Measurements from ENCODE around the gene SPTBN1. TPM values are rescaled to one million over a fixed set of nuclear protein-coding genes. Genes with fewer than 3 reads are reported as not detected.
A peak's percentile ranks its signal among the peaks of the same experiment; 100 is the strongest.

The SPTBN1 gene
- 10 to 100 TPM; 87.0 to 88.3 TPM for total RNA-seq

DNA sequence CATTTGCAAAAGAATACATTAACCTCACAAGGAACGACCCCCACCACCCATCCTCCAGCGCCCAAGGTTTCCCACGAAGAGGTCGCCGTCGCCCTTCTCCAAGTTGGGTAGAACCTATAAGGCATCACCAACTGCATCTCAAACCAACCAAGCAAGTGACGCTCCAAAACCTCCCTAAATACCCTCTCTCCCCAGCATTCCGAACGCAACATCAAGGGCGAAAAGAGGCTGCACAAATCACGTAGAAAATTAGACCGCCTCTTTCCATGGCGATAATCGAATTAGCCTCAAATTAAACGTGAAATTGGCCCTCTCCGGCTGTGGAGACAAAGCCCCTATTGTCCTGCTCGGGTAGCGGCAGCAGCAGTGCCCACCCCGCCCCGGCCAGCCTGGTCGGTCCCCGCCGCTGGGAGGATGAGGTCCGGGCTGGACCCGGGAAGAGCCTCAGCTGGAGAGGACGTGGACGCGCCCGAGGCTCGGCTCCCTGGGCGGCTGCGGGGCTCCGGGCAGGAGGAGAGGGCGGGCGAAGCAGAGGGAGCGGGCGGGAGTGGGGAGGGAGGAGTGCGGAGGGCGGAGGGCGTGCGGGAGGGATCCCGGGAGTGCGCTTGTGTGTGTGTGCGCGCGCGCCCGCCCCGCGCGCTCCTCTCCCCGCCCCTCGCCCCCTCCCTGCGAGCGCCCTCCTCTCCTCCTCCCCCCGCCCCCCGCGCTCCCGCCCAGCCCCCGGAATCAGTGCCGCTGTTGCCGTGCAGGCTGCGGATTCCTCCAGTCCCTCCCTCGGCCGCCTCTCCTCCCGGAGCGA, at the start of gene SPTBN1:
Gene SPTBN1 (plus strand): TSS at position 765 of the 799 bp plus-strand sequence. CDS start 70,092 bp downstream, outside the sequence.
- Mint-ChIP-seq H3K27ac (no peak within 1 kb of the TSS), H3K9me3 (no peaks in the 10 kb centered on the region), H3K4me1 (peaks cover 11% of the 10 kb centered on the region), H3K27me3 (peaks cover 54% of the 10 kb centered on the region), H3K36me3 (no peaks in the 10 kb centered on the region), H3K4me3 (peak within 1 kb of the TSS; percentile 76)
- DNase-seq = peak; percentile 28

GRCh38 chr2:54407693-54408092, 48.4 kb upstream of the SPTBN1 start:
- H3K4me1 Mint-ChIP-seq = peaks cover 2% of the 10 kb centered on the region
- H3K27me3 Mint-ChIP-seq = peaks cover 4% of the 10 kb centered on the region
- H3K36me3 Mint-ChIP-seq = no peaks in the 10 kb centered on the region
- no peak for DNase-seq
- no peak overlapping the region for H3K27ac Mint-ChIP-seq
- no peaks in the 10 kb centered on the region for H3K9me3 Mint-ChIP-seq
- no peak overlapping the region for H3K4me3 Mint-ChIP-seq

- Mint-ChIP-seq H3K4me1 (peaks cover 2% of the 10 kb centered on the region), H3K27me3 (peaks cover 4% of the 10 kb centered on the region), H3K27ac (no peak overlapping the region), H3K36me3 (no peaks in the 10 kb centered on the region), H3K9me3 (no peaks in the 10 kb centered on the region), H3K4me3 (no peak overlapping the region)
- no peak for DNase-seq
These were observed 47.8 kb upstream of the SPTBN1 start for GRCh38 chr2:54408288-54408687.

DNA sequence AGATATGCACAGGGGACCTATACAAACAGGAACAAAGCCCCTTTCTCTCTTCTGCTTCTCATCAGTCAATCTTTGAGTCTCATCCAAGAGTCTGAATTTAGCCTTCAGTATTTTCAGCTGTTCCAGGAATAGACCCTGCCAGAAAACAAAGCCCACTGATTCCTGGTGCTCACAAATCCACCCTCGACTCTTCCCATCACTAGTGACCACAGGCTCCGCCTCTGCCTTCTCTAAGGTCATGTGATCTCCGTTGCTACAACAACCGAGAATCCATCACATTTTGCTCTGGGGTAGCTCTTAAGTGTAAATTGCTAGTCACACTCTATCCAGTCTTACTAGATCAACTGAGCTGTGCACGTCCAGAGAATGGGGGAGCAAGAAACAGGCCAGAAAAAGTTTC, 46.4 kb upstream of the SPTBN1 start:
- H3K9me3 Mint-ChIP-seq = no peaks in the 10 kb centered on the region
- H3K4me3 Mint-ChIP-seq = no peak overlapping the region
- peaks cover 4% of the 10 kb centered on the region for H3K27me3 Mint-ChIP-seq
- no peaks in the 10 kb centered on the region for H3K4me1 Mint-ChIP-seq
- no peaks in the 10 kb centered on the region for H3K36me3 Mint-ChIP-seq
- no peak overlapping the region for H3K27ac Mint-ChIP-seq
- no peak for DNase-seq

DNA sequence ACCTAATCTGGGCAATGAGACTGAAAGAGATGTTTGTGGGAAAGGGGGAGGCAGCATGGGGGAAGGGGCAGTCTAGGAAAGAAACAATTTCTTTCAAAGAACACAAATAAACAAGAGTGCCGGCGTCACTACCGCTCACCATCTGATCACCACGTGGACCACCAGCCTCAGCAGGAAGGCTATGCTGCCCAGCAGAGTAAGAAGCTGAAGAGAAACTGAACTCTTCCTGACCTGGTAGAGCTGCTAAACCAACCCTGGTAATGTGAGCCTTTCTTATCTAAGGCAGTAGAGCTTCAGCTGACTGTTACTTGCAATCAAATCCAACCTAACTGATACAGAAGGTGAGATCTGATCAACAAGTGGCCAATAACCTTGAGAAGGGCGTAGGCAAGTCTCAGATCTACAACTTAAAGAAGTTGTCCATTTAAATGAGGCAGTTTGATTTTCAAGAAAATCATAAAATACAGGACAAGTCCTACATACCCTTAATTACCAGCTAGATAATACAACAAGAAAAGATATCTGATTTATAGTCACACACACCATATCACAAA, 44.2 kb upstream of the SPTBN1 start:
- Mint-ChIP-seq H3K36me3 (no peaks in the 10 kb centered on the region), H3K27ac (no peak overlapping the region), H3K4me3 (no peak overlapping the region), H3K4me1 (no peaks in the 10 kb centered on the region), H3K27me3 (peaks cover 12% of the 10 kb centered on the region), H3K9me3 (no peaks in the 10 kb centered on the region)
- DNase-seq = no peak

DNA sequence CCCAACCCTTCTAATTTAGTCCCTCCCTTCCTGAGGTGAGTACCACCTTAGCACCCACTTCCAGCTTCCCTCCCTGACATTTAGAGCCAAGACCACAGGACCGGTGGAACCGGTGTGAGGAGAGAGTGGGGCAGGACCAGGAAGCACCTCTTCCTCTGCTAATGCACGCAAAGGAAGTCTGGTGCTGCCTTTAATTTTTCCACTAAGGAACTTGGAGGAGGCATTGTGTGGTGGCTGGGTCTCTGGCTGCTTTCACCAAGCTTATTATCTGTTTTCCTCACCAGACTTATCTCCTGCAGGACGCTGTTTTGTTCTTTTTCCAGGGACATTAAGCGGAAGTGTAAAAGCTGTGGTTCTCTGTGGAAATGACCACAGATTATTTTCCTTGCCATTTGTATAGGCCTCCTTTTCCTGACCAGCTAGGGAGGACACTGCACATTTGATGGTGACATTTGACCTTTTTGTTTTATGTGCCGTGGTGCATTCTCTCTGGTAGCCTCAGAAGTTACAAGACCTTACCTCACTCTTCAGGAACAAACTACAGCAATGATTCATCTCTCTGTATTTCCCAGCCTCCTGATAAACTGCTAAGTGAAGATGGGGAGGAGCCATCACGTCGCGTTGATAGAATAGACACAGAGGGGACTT, 39.8 kb upstream of the SPTBN1 start:
- H3K27ac Mint-ChIP-seq = no peak overlapping the region
- H3K36me3 Mint-ChIP-seq = no peaks in the 10 kb centered on the region
- no peaks in the 10 kb centered on the region for H3K4me1 Mint-ChIP-seq
- H3K27me3 Mint-ChIP-seq = peaks cover 8% of the 10 kb centered on the region
- no peak for DNase-seq
- no peak overlapping the region for H3K4me3 Mint-ChIP-seq
- H3K9me3 Mint-ChIP-seq = no peaks in the 10 kb centered on the region

DNA sequence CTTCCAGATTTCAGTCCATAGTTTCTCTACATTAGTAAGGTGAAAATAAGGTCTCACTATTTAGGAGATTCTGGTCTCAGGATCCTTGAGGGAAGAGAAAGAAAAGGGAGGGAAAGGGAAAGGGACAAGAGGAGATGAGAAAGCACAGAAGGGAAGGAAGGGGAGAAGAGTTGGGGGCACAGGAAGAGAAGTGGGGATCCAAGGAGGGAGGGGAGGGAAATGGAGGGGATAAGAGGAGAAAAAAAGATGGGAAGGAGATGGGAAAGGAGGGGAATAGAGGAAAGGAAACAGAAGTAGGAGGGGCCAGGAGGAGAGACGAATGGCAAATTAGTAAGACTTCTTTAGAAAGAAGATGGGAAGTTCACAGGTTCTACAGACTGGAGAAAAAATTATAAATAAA, 39.2 kb upstream of the SPTBN1 start:
- peaks cover 8% of the 10 kb centered on the region for H3K27me3 Mint-ChIP-seq
- no peak overlapping the region for H3K27ac Mint-ChIP-seq
- peaks cover 4% of the 10 kb centered on the region for H3K4me1 Mint-ChIP-seq

DNA sequence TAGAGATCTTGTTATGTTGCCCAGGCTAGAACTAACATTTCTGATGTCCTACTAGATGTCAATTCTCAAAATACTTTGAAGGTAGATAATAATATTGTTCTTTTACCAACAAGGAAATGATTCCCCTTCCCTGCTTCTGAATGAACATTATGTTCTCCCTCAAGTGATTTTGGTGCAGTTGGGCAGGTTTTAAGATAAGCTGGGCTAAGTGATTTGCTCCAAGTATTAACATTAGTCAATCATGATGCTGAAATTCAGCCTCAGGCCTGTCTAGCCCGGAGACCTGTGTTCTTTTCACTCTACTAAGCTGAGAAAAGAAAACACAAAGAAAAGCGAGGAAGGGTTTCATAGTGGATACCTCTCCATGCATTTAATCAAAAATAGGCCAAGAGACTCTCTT, 38.5 kb upstream of the SPTBN1 start:
- peaks cover 4% of the 10 kb centered on the region for H3K36me3 Mint-ChIP-seq
- H3K4me1 Mint-ChIP-seq = peaks cover 9% of the 10 kb centered on the region
- H3K9me3 Mint-ChIP-seq = peaks cover 7% of the 10 kb centered on the region
- H3K27ac Mint-ChIP-seq = no peak overlapping the region
- no peak for DNase-seq
- H3K27me3 Mint-ChIP-seq = peaks cover 8% of the 10 kb centered on the region
- no peak overlapping the region for H3K4me3 Mint-ChIP-seq

More for the DNA sequence above, 39.2 kb upstream of the SPTBN1 start:
- H3K9me3 Mint-ChIP-seq = peaks cover under 1% of the 10 kb centered on the region
- H3K4me3 Mint-ChIP-seq = no peak overlapping the region
- H3K36me3 Mint-ChIP-seq = no peaks in the 10 kb centered on the region
- DNase-seq = no peak

GRCh38 chr2:54419388-54419787, 36.7 kb upstream of the SPTBN1 start:
- H3K9me3 Mint-ChIP-seq = peaks cover 11% of the 10 kb centered on the region
- H3K4me1 Mint-ChIP-seq = peaks cover 14% of the 10 kb centered on the region
- peaks cover 8% of the 10 kb centered on the region for H3K27me3 Mint-ChIP-seq
- peaks cover 5% of the 10 kb centered on the region for H3K36me3 Mint-ChIP-seq
- no peak overlapping the region for H3K4me3 Mint-ChIP-seq
- H3K27ac Mint-ChIP-seq = no peak overlapping the region
- no peak for DNase-seq

- Mint-ChIP-seq H3K9me3 (peaks cover 11% of the 10 kb centered on the region), H3K27me3 (peaks cover 6% of the 10 kb centered on the region), H3K4me3 (no peak overlapping the region), H3K36me3 (peaks cover 5% of the 10 kb centered on the region), H3K4me1 (peaks cover 14% of the 10 kb centered on the region), H3K27ac (no peak overlapping the region)
- no peak for DNase-seq
These were observed 36.1 kb upstream of the SPTBN1 start for GRCh38 chr2:54419855-54420523.

GRCh38 chr2:54420524-54421172, 35.5 kb upstream of the SPTBN1 start:
- DNase-seq = no peak
- Mint-ChIP-seq H3K4me1 (peaks cover 14% of the 10 kb centered on the region), H3K4me3 (no peak overlapping the region), H3K27ac (no peak overlapping the region), H3K27me3 (peaks cover 3% of the 10 kb centered on the region), H3K9me3 (peaks cover 11% of the 10 kb centered on the region), H3K36me3 (peaks cover 5% of the 10 kb centered on the region)

DNA sequence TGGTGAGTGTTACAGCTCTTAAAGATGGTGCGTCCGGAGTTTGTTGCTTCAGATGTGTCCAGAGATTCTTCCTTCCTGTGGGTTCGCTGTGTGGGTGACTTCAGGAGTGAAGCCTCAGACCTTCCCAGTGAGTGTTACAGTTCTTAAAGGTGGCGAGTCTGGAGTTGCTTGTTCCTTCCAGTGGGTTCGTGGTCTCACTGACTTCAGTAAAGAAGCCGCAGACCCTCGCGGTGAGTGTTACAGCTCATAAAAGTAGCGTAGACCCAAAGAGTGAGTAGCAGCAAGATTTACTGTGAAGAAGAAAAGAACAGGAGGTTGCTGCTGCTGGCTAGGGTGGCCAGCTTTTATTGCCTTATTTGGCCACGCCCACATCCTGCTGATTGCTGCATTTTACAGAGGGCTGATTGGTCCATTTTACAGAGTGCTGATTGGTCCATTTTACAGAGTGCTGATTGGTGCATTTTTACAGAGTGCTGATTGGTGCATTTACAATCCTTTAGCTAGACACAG, 34.0 kb upstream of the SPTBN1 start:
- DNase-seq = peak; percentile 57
- Mint-ChIP-seq H3K36me3 (peaks cover 5% of the 10 kb centered on the region), H3K4me3 (peak overlapping the region; percentile 60), H3K4me1 (peaks cover 14% of the 10 kb centered on the region), H3K27me3 (no peaks in the 10 kb centered on the region), H3K9me3 (peaks cover 11% of the 10 kb centered on the region), H3K27ac (peak overlapping the region; percentile 70)

DNA sequence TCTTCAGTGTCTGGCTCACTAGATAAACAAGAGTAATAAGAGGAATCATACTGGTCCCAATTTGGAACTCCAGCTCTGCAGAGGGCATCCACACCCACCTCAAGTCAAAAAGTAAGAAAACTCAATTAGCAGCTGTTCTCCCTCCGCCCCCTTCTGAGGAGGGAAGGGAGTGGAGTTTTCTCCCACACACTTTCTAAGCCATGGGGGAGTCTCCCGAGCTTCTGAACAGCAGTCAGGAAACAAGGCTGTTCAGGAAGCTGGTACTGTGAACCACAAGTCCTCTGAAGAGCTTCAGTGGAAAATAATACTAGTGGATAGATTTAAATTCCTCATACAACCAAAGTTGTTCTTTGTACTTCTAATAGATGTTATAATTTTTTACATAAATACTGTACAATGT, 32.9 kb upstream of the SPTBN1 start:
- Mint-ChIP-seq H3K4me3 (no peak overlapping the region), H3K27ac (no peak overlapping the region), H3K27me3 (no peaks in the 10 kb centered on the region), H3K9me3 (peaks cover 11% of the 10 kb centered on the region), H3K36me3 (peaks cover 5% of the 10 kb centered on the region), H3K4me1 (peaks cover 14% of the 10 kb centered on the region)
- DNase-seq = no peak

DNA sequence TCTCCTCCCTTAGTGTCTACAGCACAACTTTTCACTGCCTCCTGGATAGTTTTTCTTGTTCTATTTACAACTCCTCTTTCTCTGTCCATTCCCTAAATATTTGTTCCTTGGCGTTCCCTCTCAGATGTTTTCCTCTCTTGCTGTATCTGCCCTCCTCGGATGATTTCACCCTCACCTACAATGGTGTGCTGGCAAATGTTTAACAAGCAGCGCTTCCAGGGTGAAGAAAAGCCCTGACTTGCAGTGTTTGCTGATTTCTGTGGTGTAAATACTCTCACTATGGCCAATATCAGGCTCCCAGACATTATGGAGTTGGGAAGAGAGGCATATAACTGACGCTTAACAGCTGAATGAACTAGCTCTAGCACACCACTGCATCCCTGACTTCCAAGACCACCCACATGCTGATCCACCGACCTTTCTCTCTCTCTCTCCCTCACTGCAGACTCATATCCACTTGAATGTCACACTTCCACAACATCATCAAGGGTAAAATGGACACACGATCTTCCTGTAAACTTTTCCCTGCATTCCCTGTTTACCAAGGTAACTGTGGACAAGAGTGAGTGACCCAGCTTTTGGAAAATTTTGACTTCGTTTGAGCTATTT, 31.5 kb upstream of the SPTBN1 start:
- Mint-ChIP-seq H3K4me1 (peaks cover 14% of the 10 kb centered on the region), H3K4me3 (no peak overlapping the region), H3K27me3 (no peaks in the 10 kb centered on the region), H3K36me3 (peaks cover 5% of the 10 kb centered on the region), H3K9me3 (peaks cover 11% of the 10 kb centered on the region), H3K27ac (no peak overlapping the region)
- DNase-seq = no peak

All from activated naive CD8-positive, alpha-beta T cell treated with anti-CD3 and anti-CD28 coated beads for 36 hours (primary cell).